ENCODE measurements around the gene HEATR1. TPM values are rescaled to one million over a fixed set of nuclear protein-coding genes. Genes with fewer than 3 reads are reported as not detected.

Gene HEATR1
- polyA plus RNA-seq, 1 donor, result 35.6 TPM

GRCh38 chr1:236545621-236546169 is 58.6 kb downstream of the HEATR1 start:
- no peak for DNase-seq

GRCh38 chr1:236543065-236543669 is 61.1 kb downstream of the HEATR1 start:
- DNase-seq, result no peak

GRCh38 chr1:236541710-236542109 is 62.6 kb downstream of the HEATR1 start:
- DNase-seq, result no peak

GRCh38 chr1:236540813-236541465 is 63.4 kb downstream of the HEATR1 start:
- no peak for DNase-seq

GRCh38 chr1:236536540-236536939 is 67.8 kb downstream of the HEATR1 start:
- DNase-seq, result no peak

- DNase-seq, result no peak
These were observed 68.6 kb downstream of the HEATR1 start for GRCh38 chr1:236535662-236536161.

- DNase-seq, result no peak
These were observed 69.1 kb downstream of the HEATR1 start for GRCh38 chr1:236535190-236535589.

- no peak for DNase-seq
These were observed 70.1 kb downstream of the HEATR1 start for GRCh38 chr1:236534151-236534651.

GRCh38 chr1:236532850-236533249 is 71.5 kb downstream of the HEATR1 start:
- no peak for DNase-seq

- DNase-seq, result no peak
These were observed 73.4 kb downstream of the HEATR1 start for GRCh38 chr1:236530959-236531358.

GRCh38 chr1:236530286-236530685 is 74.0 kb downstream of the HEATR1 start:
- no peak for DNase-seq

- no peak for DNase-seq
These were observed 78.2 kb downstream of the HEATR1 start for GRCh38 chr1:236526079-236526478.

GRCh38 chr1:236524895-236525184 is 79.5 kb downstream of the HEATR1 start:
- no peak for DNase-seq

- no peak for DNase-seq
These were observed 80.0 kb downstream of the HEATR1 start for GRCh38 chr1:236524142-236524894.

GRCh38 chr1:236523704-236524141 is 80.6 kb downstream of the HEATR1 start, which contains the start of gene LGALS8:
Gene LGALS8 (plus strand): TSS chr1:236523982. CDS start chr1:236526071, 2,089 bp downstream.
- peak; percentile 81 for DNase-seq

GRCh38 chr1:236522937-236523703 is 81.2 kb downstream of the HEATR1 start:
- DNase-seq, result no peak

GRCh38 chr1:236520445-236521005 is 83.8 kb downstream of the HEATR1 start:
- DNase-seq, result no peak

GRCh38 chr1:236518322-236518721 is 86.0 kb downstream of the HEATR1 start:
- no peak for DNase-seq

GRCh38 chr1:236516929-236517704 is 87.2 kb downstream of the HEATR1 start:
- DNase-seq, result no peak

GRCh38 chr1:236515443-236515958 is 88.8 kb downstream of the HEATR1 start:
- no peak for DNase-seq
